ENCODE results near the gene ARMC9. TPM values are rescaled to one million over a fixed set of nuclear protein-coding genes. Genes with fewer than 3 reads are reported as not detected.

The ARMC9 gene
- total RNA-seq, 1 donor from 2014 or later, result 19.3 TPM

DNA sequence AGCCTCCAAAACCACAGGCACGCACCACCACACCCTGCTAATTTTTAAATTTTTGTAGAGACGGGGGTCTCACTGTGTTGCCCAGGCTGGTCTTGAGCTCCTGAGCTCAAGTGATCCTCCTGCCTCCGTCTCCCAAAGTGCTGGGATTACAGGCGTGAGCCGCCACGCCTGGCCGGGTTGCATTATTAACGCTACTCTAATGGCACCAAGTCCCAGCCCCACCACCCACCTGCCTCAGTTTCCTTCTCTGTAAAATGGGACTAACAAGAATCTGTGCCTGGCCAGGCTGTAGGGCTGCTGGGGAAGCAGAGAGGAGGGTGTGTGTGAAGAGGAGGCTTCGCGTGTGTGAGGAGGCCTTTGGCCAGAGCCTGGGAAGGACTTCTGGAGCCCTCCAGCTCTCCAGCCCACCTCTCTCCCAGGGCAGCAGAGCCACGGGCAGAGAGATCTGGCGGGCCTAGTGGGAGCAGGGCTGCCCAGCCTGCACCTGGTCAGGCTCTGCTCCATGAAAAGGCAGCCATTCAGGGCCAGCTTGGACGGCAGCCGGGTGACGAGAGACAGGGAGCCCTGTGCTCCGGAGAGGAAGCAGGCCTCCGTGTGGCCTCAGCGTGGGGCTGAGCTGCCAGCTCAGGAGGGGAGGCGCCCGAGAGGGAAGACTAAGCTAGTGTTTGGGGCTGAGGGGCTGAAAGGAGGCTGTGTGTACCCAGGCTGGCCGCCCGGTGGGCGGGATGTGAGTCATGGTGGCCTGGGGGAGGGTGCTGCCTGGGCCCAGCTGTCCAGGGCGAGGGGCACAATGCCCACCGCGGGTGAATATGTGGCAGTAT, 189.7 kb downstream of the ARMC9 start:
- no peaks in the 10 kb centered on the region for H3K4me1 Mint-ChIP-seq (ENCODE audit: low read depth, unreplicated experiment)
- no peak for DNase-seq
- peaks cover 7% of the 10 kb centered on the region for H3K36me3 Mint-ChIP-seq (ENCODE audit: unreplicated experiment)
- TF ChIP-seq, protein P1, sequence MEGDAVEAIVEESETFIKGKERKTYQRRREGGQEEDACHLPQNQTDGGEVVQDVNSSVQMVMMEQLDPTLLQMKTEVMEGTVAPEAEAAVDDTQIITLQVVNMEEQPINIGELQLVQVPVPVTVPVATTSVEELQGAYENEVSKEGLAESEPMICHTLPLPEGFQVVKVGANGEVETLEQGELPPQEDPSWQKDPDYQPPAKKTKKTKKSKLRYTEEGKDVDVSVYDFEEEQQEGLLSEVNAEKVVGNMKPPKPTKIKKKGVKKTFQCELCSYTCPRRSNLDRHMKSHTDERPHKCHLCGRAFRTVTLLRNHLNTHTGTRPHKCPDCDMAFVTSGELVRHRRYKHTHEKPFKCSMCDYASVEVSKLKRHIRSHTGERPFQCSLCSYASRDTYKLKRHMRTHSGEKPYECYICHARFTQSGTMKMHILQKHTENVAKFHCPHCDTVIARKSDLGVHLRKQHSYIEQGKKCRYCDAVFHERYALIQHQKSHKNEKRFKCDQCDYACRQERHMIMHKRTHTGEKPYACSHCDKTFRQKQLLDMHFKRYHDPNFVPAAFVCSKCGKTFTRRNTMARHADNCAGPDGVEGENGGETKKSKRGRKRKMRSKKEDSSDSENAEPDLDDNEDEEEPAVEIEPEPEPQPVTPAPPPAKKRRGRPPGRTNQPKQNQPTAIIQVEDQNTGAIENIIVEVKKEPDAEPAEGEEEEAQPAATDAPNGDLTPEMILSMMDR (IDR thresholded peaks at IDR 0.05; ENCODE audit: partially characterized antibody, unreplicated experiment), result no peak
- no peak overlapping the region for H3K27ac Mint-ChIP-seq (ENCODE audit: unreplicated experiment)
- no peaks in the 10 kb centered on the region for H3K27me3 Mint-ChIP-seq (ENCODE audit: unreplicated experiment)
- no peaks in the 10 kb centered on the region for H3K9me3 Mint-ChIP-seq (ENCODE audit: unreplicated experiment)
- H3K4me3 Mint-ChIP-seq (ENCODE audit: unreplicated experiment), result no peak overlapping the region

DNA sequence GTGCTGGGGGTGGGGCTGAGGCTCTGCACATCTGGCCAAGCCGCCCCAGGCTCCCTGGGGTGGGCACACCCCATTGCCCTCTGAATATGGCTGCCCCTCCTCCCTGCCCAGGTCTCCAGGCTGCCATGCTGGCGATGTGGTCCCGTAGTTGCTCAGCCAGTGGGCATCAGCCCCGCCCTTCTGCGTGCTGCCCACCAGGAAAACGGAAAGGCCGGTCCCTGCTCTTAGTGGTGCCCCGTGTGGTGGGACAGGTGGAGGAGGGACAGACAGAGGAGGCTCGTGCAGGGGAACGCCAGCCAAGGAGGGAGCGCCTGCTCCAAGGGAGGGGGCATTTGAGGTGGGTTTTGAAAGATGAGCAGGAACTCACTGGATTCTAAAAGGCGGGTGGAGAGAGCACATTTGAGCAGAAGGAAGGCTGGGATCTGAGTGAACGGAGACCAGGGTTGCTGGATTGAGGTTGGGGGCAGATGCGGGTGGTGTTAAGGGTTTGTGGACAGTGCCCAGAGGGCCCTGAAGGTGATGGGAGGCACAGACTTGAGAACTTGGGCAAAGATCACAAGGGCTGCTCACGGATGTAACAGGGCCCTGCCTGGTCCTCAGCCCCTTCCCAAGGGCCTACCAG, 190.4 kb downstream of the ARMC9 start:
- TF ChIP-seq, protein P1 (IDR thresholded peaks at IDR 0.05; ENCODE audit: partially characterized antibody, unreplicated experiment), result no peak
- Mint-ChIP-seq H3K4me1 (ENCODE audit: low read depth, unreplicated experiment) (no peaks in the 10 kb centered on the region), H3K27ac (ENCODE audit: unreplicated experiment) (peak overlapping the region; percentile 2), H3K27me3 (ENCODE audit: unreplicated experiment) (no peaks in the 10 kb centered on the region), H3K36me3 (ENCODE audit: unreplicated experiment) (peaks cover 7% of the 10 kb centered on the region), H3K9me3 (ENCODE audit: unreplicated experiment) (no peaks in the 10 kb centered on the region), H3K4me3 (ENCODE audit: unreplicated experiment) (no peak overlapping the region)
- no peak for DNase-seq

DNA sequence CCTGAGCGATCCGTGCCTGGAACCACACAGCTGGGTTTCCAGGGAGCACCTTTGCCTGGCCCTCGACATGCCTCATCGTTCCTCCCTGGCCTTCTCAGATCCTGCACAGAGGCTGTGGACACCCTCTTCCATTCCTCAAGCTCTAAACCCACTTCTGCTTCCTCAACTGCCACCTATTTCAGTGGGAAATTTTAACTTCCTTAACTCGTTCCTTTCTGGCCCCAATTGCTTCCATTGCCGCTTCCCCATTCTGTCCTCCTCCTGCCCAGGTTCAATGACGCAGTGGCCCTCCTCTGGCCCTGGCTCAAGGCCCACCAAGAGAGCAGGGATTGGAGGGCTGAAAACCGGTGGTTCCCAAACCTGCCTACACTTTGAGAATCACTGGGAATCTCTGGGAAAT, 192.2 kb downstream of the ARMC9 start:
- H3K4me3 Mint-ChIP-seq (ENCODE audit: unreplicated experiment), result no peak overlapping the region
- no peaks in the 10 kb centered on the region for H3K4me1 Mint-ChIP-seq (ENCODE audit: low read depth, unreplicated experiment)
- H3K36me3 Mint-ChIP-seq (ENCODE audit: unreplicated experiment), result no peaks in the 10 kb centered on the region
- H3K9me3 Mint-ChIP-seq (ENCODE audit: unreplicated experiment), result no peaks in the 10 kb centered on the region
- H3K27me3 Mint-ChIP-seq (ENCODE audit: unreplicated experiment), result peaks cover 8% of the 10 kb centered on the region
- H3K27ac Mint-ChIP-seq (ENCODE audit: unreplicated experiment), result no peak overlapping the region
- TF ChIP-seq, protein P1 (IDR thresholded peaks at IDR 0.05; ENCODE audit: partially characterized antibody, unreplicated experiment), result no peak
- DNase-seq, result no peak

DNA sequence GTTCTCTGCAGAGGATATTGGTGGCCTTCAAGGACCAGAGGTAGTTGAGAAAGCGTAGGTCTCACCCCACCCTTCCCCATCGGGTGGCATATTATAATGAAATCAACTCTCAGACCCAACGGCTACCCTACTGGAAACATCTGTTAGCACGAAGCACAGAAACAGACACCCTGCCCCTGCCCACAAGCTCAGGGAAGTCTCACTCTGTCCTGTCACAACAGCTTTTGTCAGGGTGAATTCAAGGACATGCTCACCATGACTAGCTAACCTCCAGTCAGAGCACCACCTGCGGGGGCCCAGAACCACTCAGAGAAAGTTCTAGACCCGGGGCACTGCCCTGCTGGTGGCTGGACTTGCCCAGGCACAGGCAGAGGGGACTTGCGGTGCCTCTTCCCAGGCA, 193.6 kb downstream of the ARMC9 start:
- TF ChIP-seq, protein P1 (IDR thresholded peaks at IDR 0.05; ENCODE audit: partially characterized antibody, unreplicated experiment), result no peak
- peaks cover 15% of the 10 kb centered on the region for H3K27me3 Mint-ChIP-seq (ENCODE audit: unreplicated experiment)
- no peak overlapping the region for H3K27ac Mint-ChIP-seq (ENCODE audit: unreplicated experiment)
- no peaks in the 10 kb centered on the region for H3K9me3 Mint-ChIP-seq (ENCODE audit: unreplicated experiment)
- H3K4me3 Mint-ChIP-seq (ENCODE audit: unreplicated experiment), result no peak overlapping the region
- no peak for DNase-seq
- no peaks in the 10 kb centered on the region for H3K4me1 Mint-ChIP-seq (ENCODE audit: low read depth, unreplicated experiment)
- no peaks in the 10 kb centered on the region for H3K36me3 Mint-ChIP-seq (ENCODE audit: unreplicated experiment)
